SK-N-SH (cell line): ENCODE measurements around the gene TRIM65. TPM values are rescaled to one million over a fixed set of nuclear protein-coding genes. Genes with fewer than 3 reads are reported as not detected.
"Not testable (repeated sequence)": the region's sequence is repeated elsewhere in the genome, so short reads cannot be mapped to it uniquely, and the experiment has no call there.

ENCODE experiments used
- CTCF ChIA-PET: fragments of 300-600, 350-600 bp; formaldehyde crosslinking; extraction: SDS; loops from one replicate; lab custom pipeline; 2021; lab: Yijun Ruan, JAX
- POLR2A ChIA-PET: fragments of 350-600 bp; sonication (Branson Sonifier 250); formaldehyde crosslinking; extraction: SDS; loops from one replicate; lab custom pipeline; 2020; ENCODE audit warnings: antibody characterized with exemption, inconsistent platforms; lab: Yijun Ruan, JAX
- DNase-seq: peaks from one replicate; pipeline ENCODE4 v3.0.0; 2012
- H2AFZ ChIP-seq: fragments of 200-600 bp; sonication (generic); 2 replicates; pipeline ENCODE4 v1.8.1; 2016; ENCODE audit warnings: antibody characterized with exemption, mild to moderate bottlenecking, low read depth
- H3F3A ChIP-seq: fragments of 200-600 bp; sonication (generic); replicated peaks from 2 replicates; pipeline ENCODE3; 2016; ENCODE audit warnings: antibody characterized with exemption, mild to moderate bottlenecking; ENCODE audit not compliant: insufficient read depth
- H3K27ac ChIP-seq, 2 experiments: fragments of 200-500 bp in 1 of 2; fragments of 200-600 bp in 1 of 2; sonication (Bioruptor generic) in 1 of 2; sonication (generic), shearing (Covaris generic) in 1 of 2; 2 replicates each; pipeline versions ENCODE4 v1.5.1 to v1.6.1; 2014 to 2016; ENCODE audit warnings: low read depth in 2 of 2, inconsistent platforms in 1 of 2, low read length in 1 of 2, mild to moderate bottlenecking in 1 of 2, mixed read lengths in 1 of 2
- H3K27me3 ChIP-seq: fragments of 200-600 bp; sonication (generic), shearing (Covaris generic); 2 replicates; pipeline ENCODE4 v1.6.1; 2016; ENCODE audit warnings: mixed run types; ENCODE audit not compliant: insufficient read depth
- H3K36me3 ChIP-seq, 2 experiments: fragments of 200-500 bp in 1 of 2; fragments of 200-600 bp in 1 of 2; sonication (Bioruptor generic) in 1 of 2; sonication (generic) in 1 of 2; replicated peaks in 1 of 2; 2 replicates each; pipeline versions ENCODE3 to v1.5.1; 2014 to 2016; ENCODE audit warnings: low read length in 1 of 2, mild to moderate bottlenecking in 1 of 2; ENCODE audit not compliant: insufficient read depth in 2 of 2, control insufficient read depth in 1 of 2
- H3K4me1 ChIP-seq, 2 experiments: fragments of 200-500 bp in 1 of 2; fragments of 200-600 bp in 1 of 2; sonication (Bioruptor generic) in 1 of 2; sonication (generic), shearing (Covaris generic) in 1 of 2; 2 replicates each; pipeline versions ENCODE4 v1.5.1 to v1.6.1; 2014 to 2016; ENCODE audit warnings: low read depth in 1 of 2, low read length in 1 of 2, mixed run types in 1 of 2; ENCODE audit not compliant: insufficient read depth in 2 of 2, control insufficient read depth in 1 of 2
- H3K4me2 ChIP-seq: fragments of 200-600 bp; sonication (generic), shearing (Covaris generic); 2 replicates; pipeline ENCODE4 v1.6.1; 2017; ENCODE audit warnings: mixed run types
- H3K4me3 ChIP-seq, 2 experiments: fragments of 200-500 bp in 1 of 2; fragments of 200-600 bp in 1 of 2; sonication (Bioruptor generic) in 1 of 2; sonication (generic), shearing (Covaris generic) in 1 of 2; 2 replicates each; pipeline versions ENCODE4 v1.5.1 to v1.8.1; 2014 to 2016; ENCODE audit warnings: low read depth in 2 of 2, inconsistent platforms in 1 of 2, low read length in 1 of 2, mild to moderate bottlenecking in 1 of 2, mixed read lengths in 1 of 2, moderate library complexity in 1 of 2
- H3K79me2 ChIP-seq: fragments of 200-600 bp; sonication (generic); 2 replicates; pipeline ENCODE4 v1.8.1; 2017; ENCODE audit warnings: mild to moderate bottlenecking; ENCODE audit not compliant: insufficient read depth
- H3K9ac ChIP-seq: fragments of 200-600 bp; sonication (generic); 2 replicates; pipeline ENCODE4 v1.6.1; 2017; ENCODE audit warnings: mixed run types
- H3K9me2 ChIP-seq: fragments of 200-600 bp; sonication (generic); 2 replicates; pipeline ENCODE4 v1.6.1; 2017; ENCODE audit warnings: mixed run types
- H3K9me3 ChIP-seq: fragments of 200-600 bp; sonication (generic); 2 replicates; pipeline ENCODE4 v1.6.1; 2017; ENCODE audit warnings: mixed run types, mild to moderate bottlenecking, moderate library complexity
- H4K20me1 ChIP-seq: fragments of 200-600 bp; sonication (generic); 2 replicates; pipeline ENCODE4 v1.6.1; 2017; ENCODE audit warnings: mild to moderate bottlenecking, mixed run types; ENCODE audit not compliant: insufficient read depth
- ELF1 ChIP-seq: IDR thresholded peaks from 2 replicates; pipeline ENCODE4 v1.4.0; 2012
- EP300 ChIP-seq, 2 experiments: IDR thresholded peaks; 2 replicates each; pipeline versions ENCODE4 v1.4.0 to v1.6.1; 2012; ENCODE audit warnings: borderline replicate concordance in 1 of 2, low read depth in 1 of 2, low read length in 1 of 2
- EZH2phosphoT487 ChIP-seq: fragments of 200-600 bp; sonication (generic); IDR thresholded peaks from 2 replicates; pipeline ENCODE4 v1.6.1; 2017; ENCODE audit warnings: low read depth, mixed run types, mild to moderate bottlenecking, antibody characterized with exemption, moderate library complexity, borderline replicate concordance
- FOSL2 ChIP-seq: IDR thresholded peaks from 2 replicates; pipeline ENCODE4 v1.4.0; 2012; ENCODE audit warnings: low read depth, mild to moderate bottlenecking, moderate library complexity, borderline replicate concordance
- GABPA ChIP-seq: IDR thresholded peaks from 2 replicates; pipeline ENCODE4 v1.4.0; 2012; ENCODE audit warnings: low read depth, mild to moderate bottlenecking
- JUND ChIP-seq: IDR thresholded peaks from 2 replicates; pipeline ENCODE4 v1.4.0; 2012
- MEF2A ChIP-seq: IDR thresholded peaks from 2 replicates; pipeline ENCODE4 v1.4.0; 2012; ENCODE audit warnings: low read depth, borderline replicate concordance
- MXI1 ChIP-seq: IDR thresholded peaks from 2 replicates; pipeline ENCODE4 v1.6.1; 2012; ENCODE audit warnings: mild to moderate bottlenecking, low read depth, low read length, improper control_type of control experiment
- NFIC ChIP-seq: IDR thresholded peaks from 2 replicates; pipeline ENCODE4 v1.4.0; 2012; ENCODE audit warnings: borderline replicate concordance
- NRF1 ChIP-seq: IDR thresholded peaks from 2 replicates; pipeline ENCODE4 v1.6.1; 2012; ENCODE audit warnings: low read depth, mild to moderate bottlenecking, low read length
- POLR2AphosphoS5 ChIP-seq: IDR thresholded peaks from 2 replicates; pipeline ENCODE4 v1.6.1; 2012; ENCODE audit warnings: low read depth, low read length
- RAD21 ChIP-seq: IDR thresholded peaks from 2 replicates; pipeline ENCODE4 v1.6.1; 2012; ENCODE audit warnings: mild to moderate bottlenecking, low read length
- RCOR1 ChIP-seq: fragments of 150-350 bp; IDR thresholded peaks from 2 replicates; pipeline ENCODE4 v1.6.1; 2017; ENCODE audit warnings: antibody characterized with exemption, low read length
- RXRA ChIP-seq: IDR thresholded peaks from 2 replicates; pipeline ENCODE4 v1.4.0; 2012; ENCODE audit warnings: low read depth, mild to moderate bottlenecking, borderline replicate concordance
- SIN3A ChIP-seq: IDR thresholded peaks from 2 replicates; pipeline ENCODE4 v1.6.1; 2012; ENCODE audit warnings: low read depth, mild to moderate bottlenecking, low read length, moderate library complexity, borderline replicate concordance
- TEAD4 ChIP-seq: IDR thresholded peaks from 2 replicates; pipeline ENCODE4 v1.4.0; 2012; ENCODE audit warnings: mild to moderate bottlenecking, borderline replicate concordance; ENCODE audit not compliant: insufficient read depth
- WGBS: methylation state at CpG from one replicate; pipeline ENCODE4 v1.1.6; 2017; ENCODE audit warnings: low lambda C conversion rate; 5-methylcytosine and 5-hydroxymethylcytosine counted together
- polyA plus RNA-seq, 3 experiments: library from polyadenylated mRNA; depleted of rRNA; stranded (reverse); fragments of >200 nt; gene quantifications; 2 replicates each; pipeline ENCODE4 v1.2.3, GENCODE V29; 2012
- TF ChIP-seq, protein P1 (sequence below): fragments of 150-350 bp; IDR thresholded peaks from 2 replicates; pipeline ENCODE4 v1.6.1; 2016; ENCODE audit warnings: mild to moderate bottlenecking, low read depth, low read length
- TF ChIP-seq, protein P2 (sequence below): IDR thresholded peaks from 2 replicates; pipeline ENCODE4 v1.4.0; 2012; ENCODE audit warnings: low read depth, borderline replicate concordance

Gene TRIM65
- polyA plus RNA-seq, 1 of the 3 experiments (the other 2 are of a cell fraction) = 13.1 TPM

DNA sequence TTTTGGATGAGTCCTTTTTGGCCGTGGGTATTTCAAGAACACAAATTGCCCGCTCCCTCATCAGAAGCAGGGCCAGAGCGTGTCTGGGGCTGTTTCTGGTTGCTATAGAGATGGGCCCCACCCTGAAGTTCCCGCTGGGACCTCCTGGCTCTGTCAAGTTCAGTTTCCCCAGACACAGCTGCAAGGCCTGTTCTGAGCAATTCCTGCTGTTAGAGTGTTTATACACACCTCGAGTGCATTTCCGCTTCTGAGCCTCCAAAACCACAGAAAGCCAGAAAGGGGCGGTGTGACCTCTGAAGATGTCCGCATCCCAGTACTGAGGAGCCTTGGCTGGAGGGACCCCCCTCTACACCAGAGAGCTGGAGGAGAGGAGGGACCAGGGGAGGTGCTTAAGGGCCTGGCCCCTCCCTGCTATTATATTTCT, 32.3 kb downstream of the TRIM65 start:
- WGBS = 90% methylated on average over 8 of the region's 8 CpGs
- Histone ChIP-seq H3K9ac (no peak overlapping the region), H3K27ac (no peak overlapping the region), H3K27me3 (no peaks in the 10 kb centered on the region), H2AFZ (peak overlapping the region; percentile 14; the same call in 1 of the 2 replicates), H4K20me1 (no peaks in the 10 kb centered on the region), H3K4me3 (no peak overlapping the region), H3K4me1 (no peaks in the 10 kb centered on the region; a peak in 1 of 4 replicates), H3K4me2 (no peak overlapping the region), H3K36me3 (no peaks in the 10 kb centered on the region), H3K9me3 (no peaks in the 10 kb centered on the region), H3K9me2 (no peaks in the 10 kb centered on the region), H3K79me2 (no peaks in the 10 kb centered on the region), H3F3A (peaks cover 6% of the 10 kb centered on the region)
- peak; percentile 35 for DNase-seq
- TF ChIP-seq RAD21 (no peak), RXRA (no peak), MXI1 (no peak), ELF1 (no peak), SIN3A (no peak), GABPA (no peak), EP300 (IDR thresholded peaks at IDR 0.05; ENCODE audit: borderline replicate concordance in 1 of 2, low read depth in 1 of 2, low read length in 1 of 2) (no peak), TEAD4 (no peak)
- TF ChIP-seq, protein P1, sequence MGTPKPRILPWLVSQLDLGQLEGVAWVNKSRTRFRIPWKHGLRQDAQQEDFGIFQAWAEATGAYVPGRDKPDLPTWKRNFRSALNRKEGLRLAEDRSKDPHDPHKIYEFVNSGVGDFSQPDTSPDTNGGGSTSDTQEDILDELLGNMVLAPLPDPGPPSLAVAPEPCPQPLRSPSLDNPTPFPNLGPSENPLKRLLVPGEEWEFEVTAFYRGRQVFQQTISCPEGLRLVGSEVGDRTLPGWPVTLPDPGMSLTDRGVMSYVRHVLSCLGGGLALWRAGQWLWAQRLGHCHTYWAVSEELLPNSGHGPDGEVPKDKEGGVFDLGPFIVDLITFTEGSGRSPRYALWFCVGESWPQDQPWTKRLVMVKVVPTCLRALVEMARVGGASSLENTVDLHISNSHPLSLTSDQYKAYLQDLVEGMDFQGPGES = no peak
- ChIA-PET CTCF (interaction anchor here (0.8 to 1.1 kb wide), 5 partner anchors 11 to 111 kb away, joined by 3 to 4 read pairs (median 4); partner anchors contain the start of gene GALK1), POLR2A (no interaction called here)

- H3K9me3 ChIP-seq = no peaks in the 10 kb centered on the region
- no peak overlapping the region for H3K27ac ChIP-seq
- no peaks in the 10 kb centered on the region for H3K27me3 ChIP-seq
- no peaks in the 10 kb centered on the region for H3K79me2 ChIP-seq
- H3K4me2 ChIP-seq = no peak overlapping the region
- ChIA-PET CTCF (interaction anchor here (0.7 to 4.5 kb wide), 22 partner anchors 10 to 337 kb away, joined by 3 to 60 read pairs (median 5); partner anchors contain the start of genes TRIM47, TRIM65, UNC13D and UNK), POLR2A (interaction anchor here (0.8 kb wide), 1 partner anchor 18 kb away, joined by 3 read pairs; the partner anchor contains the start of gene UNC13D)
- H3F3A ChIP-seq = peaks cover 6% of the 10 kb centered on the region
- no peak overlapping the region for H2AFZ ChIP-seq
- H3K9me2 ChIP-seq = no peaks in the 10 kb centered on the region
- no peak for TF ChIP-seq ELF1
- no peak for TF ChIP-seq EZH2phosphoT487
- TF ChIP-seq TEAD4 = no peak
- TF ChIP-seq NRF1 = no peak
- TF ChIP-seq FOSL2 = no peak
- TF ChIP-seq, protein P2, sequence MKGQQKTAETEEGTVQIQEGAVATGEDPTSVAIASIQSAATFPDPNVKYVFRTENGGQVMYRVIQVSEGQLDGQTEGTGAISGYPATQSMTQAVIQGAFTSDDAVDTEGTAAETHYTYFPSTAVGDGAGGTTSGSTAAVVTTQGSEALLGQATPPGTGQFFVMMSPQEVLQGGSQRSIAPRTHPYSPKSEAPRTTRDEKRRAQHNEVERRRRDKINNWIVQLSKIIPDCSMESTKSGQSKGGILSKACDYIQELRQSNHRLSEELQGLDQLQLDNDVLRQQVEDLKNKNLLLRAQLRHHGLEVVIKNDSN = no peak
- TF ChIP-seq MEF2A = no peak
- TF ChIP-seq EP300 (IDR thresholded peaks at IDR 0.05; ENCODE audit: borderline replicate concordance in 1 of 2, low read depth in 1 of 2, low read length in 1 of 2) = no peak
- TF ChIP-seq JUND = no peak
- TF ChIP-seq RCOR1 = no peak
- no peak for TF ChIP-seq NFIC
- TF ChIP-seq POLR2AphosphoS5 = no peak
- no peak overlapping the region for H3K9ac ChIP-seq
- no peaks in the 10 kb centered on the region for H3K36me3 ChIP-seq
- H3K4me1 ChIP-seq = no peaks in the 10 kb centered on the region
- H3K4me3 ChIP-seq = no peak overlapping the region
- no peak for DNase-seq
- WGBS = 85% methylated on average over 9 of the region's 9 CpGs
- H4K20me1 ChIP-seq = no peaks in the 10 kb centered on the region
These were observed 34.8 kb downstream of the TRIM65 start for GRCh38 chr17:75861927-75862317.

DNA sequence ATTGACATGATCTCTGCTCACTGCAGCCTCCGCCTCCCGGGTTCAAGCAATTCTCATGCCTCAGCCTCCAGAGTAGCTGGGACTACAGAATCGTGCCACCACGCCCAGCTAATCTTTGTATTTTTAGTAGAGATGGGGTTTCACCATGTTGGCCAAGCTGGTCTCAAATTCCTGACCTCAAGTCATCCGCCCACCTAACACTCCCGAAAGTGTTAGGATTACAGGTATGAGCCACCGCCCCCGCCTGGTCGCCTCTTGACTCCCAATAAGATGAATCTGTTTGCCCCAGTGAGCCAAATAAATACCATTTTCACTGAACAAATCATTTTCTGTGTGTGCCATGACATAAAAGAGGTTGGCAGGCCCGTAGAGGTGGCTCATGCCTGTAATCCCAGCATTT, 37.4 kb downstream of the TRIM65 start:
- H3K79me2 ChIP-seq, H3K9me2 ChIP-seq, H3K4me1 ChIP-seq, H3K4me2 ChIP-seq, H2AFZ ChIP-seq, H3K27ac ChIP-seq, H3K9me3 ChIP-seq, H3K4me3 ChIP-seq, DNase-seq, H3K9ac ChIP-seq, H4K20me1 ChIP-seq, H3K36me3 ChIP-seq, POLR2A ChIA-PET, H3K27me3 ChIP-seq: not testable (repeated sequence)
- WGBS = 85% methylated on average over 10 of the region's 10 CpGs
- CTCF ChIA-PET = interaction anchor here (1.4 to 6.9 kb wide), 6 partner anchors 8 to 76 kb away, joined by 3 to 79 read pairs (median 36); partner anchors contain the start of genes TRIM65 and UNC13D
- H3F3A ChIP-seq = peaks cover 10% of the 10 kb centered on the region
